Peyer's patch (tissue), 4 donors: ENCODE measurements around the gene FHOD3. TPM values are rescaled to one million over a fixed set of nuclear protein-coding genes. Genes with fewer than 3 reads are reported as not detected.
"Not testable (repeated sequence)": the region's sequence is repeated elsewhere in the genome, so short reads cannot be mapped to it uniquely, and the experiment has no call there.

ENCODE experiments used
- DNase-seq, 3 donors: peaks; one replicate each; pipeline ENCODE4 v3.0.0-alpha.2; 2017 to 2019
- H3K27ac ChIP-seq, 4 donors: fragments of 200-600 bp; sonication (generic); one replicate each; pipeline ENCODE4 v1.5.1; 2016 to 2019
- H3K27me3 ChIP-seq, 2 donors: fragments of 200-600 bp; sonication (generic); one replicate each; pipeline ENCODE4 v1.5.1; 2019
- H3K36me3 ChIP-seq, 3 donors: fragments of 200-600 bp; sonication (generic); one replicate each; pipeline ENCODE4 v1.5.1; 2016 to 2019
- H3K4me1 ChIP-seq, 4 donors: fragments of 200-600 bp; sonication (generic); one replicate each; pipeline ENCODE4 v1.5.1; 2016 to 2019
- H3K4me3 ChIP-seq, 4 donors: fragments of 200-600 bp; sonication (generic); 1 replicate in 3 of 4; 2 replicates in 1 of 4; pipeline ENCODE4 v1.5.1; 2016 to 2019; ENCODE audit warnings: mild to moderate bottlenecking in 1 of 4
- H3K9me3 ChIP-seq, 4 donors: fragments of 200-600 bp; sonication (generic); one replicate each; pipeline ENCODE4 v1.5.1; 2016 to 2019; ENCODE audit warnings: mild to moderate bottlenecking in 1 of 4
- CTCF ChIP-seq, 6 experiments: fragments of 450-650 bp in 4 of 6; fragments of 200-600 bp in 2 of 6; sonication (generic) in 1 of 6; IDR thresholded peaks; one replicate each; pipeline ENCODE4 v1.5.1; 2017 to 2019; ENCODE audit warnings: antibody characterized with exemption in 6 of 6, mild to moderate bottlenecking in 3 of 6, moderate library complexity in 1 of 6
- POLR2A ChIP-seq, 2 donors: fragments of 450-650 bp; IDR thresholded peaks; one replicate each; pipeline ENCODE4 v1.5.1; 2017; ENCODE audit warnings: antibody characterized with exemption in 2 of 2, mild to moderate bottlenecking in 2 of 2, moderate library complexity in 2 of 2
- total RNA-seq, 4 donors: library from RNA; depleted of rRNA; stranded (reverse); fragments of >200 nt; gene quantifications; one replicate each; pipeline ENCODE4 v1.1.0, GENCODE V29; 2016

FHOD3 gene
- total RNA-seq, 4 donors from 2014 or later, result 0.53 to 10.7 (median 4.6) TPM

- TF ChIP-seq POLR2A (IDR thresholded peaks at IDR 0.05), result no peak
- no peak for TF ChIP-seq CTCF (IDR thresholded peaks at IDR 0.05)
- Histone ChIP-seq H3K4me3 (no peak overlapping the region), H3K9me3 (no peaks in the 10 kb centered on the region), H3K4me1 (no peaks in the 10 kb centered on the region), H3K36me3 (no peaks in the 10 kb centered on the region), H3K27me3 (no peaks in the 10 kb centered on the region), H3K27ac (no peak overlapping the region)
- no peak for DNase-seq
These were observed 246.6 kb downstream of the FHOD3 start for GRCh38 chr18:36543991-36544725.

- Histone ChIP-seq H3K27ac (no peak overlapping the region), H3K9me3 (no peaks in the 10 kb centered on the region), H3K27me3 (no peaks in the 10 kb centered on the region), H3K4me1 (no peaks in the 10 kb centered on the region), H3K36me3 (no peaks in the 10 kb centered on the region), H3K4me3 (no peak overlapping the region)
- DNase-seq, result no peak
- TF ChIP-seq POLR2A (IDR thresholded peaks at IDR 0.05) (no peak), CTCF (IDR thresholded peaks at IDR 0.05) (no peak)
These were observed 248.4 kb downstream of the FHOD3 start for GRCh38 chr18:36545821-36546427.

- H3K9me3 ChIP-seq, result no peaks in the 10 kb centered on the region
- TF ChIP-seq CTCF (IDR thresholded peaks at IDR 0.05) (no peak), POLR2A (IDR thresholded peaks at IDR 0.05) (no peak)
- no peak for DNase-seq
- H3K27me3 ChIP-seq, result no peaks in the 10 kb centered on the region
- H3K36me3 ChIP-seq, result no peaks in the 10 kb centered on the region
- no peak overlapping the region for H3K4me3 ChIP-seq
- H3K27ac ChIP-seq, result no peak overlapping the region
- H3K4me1 ChIP-seq, result no peaks in the 10 kb centered on the region
These were observed 249.4 kb downstream of the FHOD3 start for GRCh38 chr18:36546876-36547275.

GRCh38 chr18:36547544-36547943 is 250.0 kb downstream of the FHOD3 start:
- no peaks in the 10 kb centered on the region for H3K36me3 ChIP-seq
- H3K27ac ChIP-seq, result no peak overlapping the region
- no peak for DNase-seq
- no peaks in the 10 kb centered on the region for H3K9me3 ChIP-seq
- no peaks in the 10 kb centered on the region for H3K27me3 ChIP-seq
- no peaks in the 10 kb centered on the region for H3K4me1 ChIP-seq
- no peak overlapping the region for H3K4me3 ChIP-seq
- TF ChIP-seq CTCF (IDR thresholded peaks at IDR 0.05) (no peak), POLR2A (IDR thresholded peaks at IDR 0.05) (no peak)

GRCh38 chr18:36551274-36551673 is 253.8 kb downstream of the FHOD3 start:
- not testable (repeated sequence) for H3K4me3 ChIP-seq, H3K27ac ChIP-seq, H3K27me3 ChIP-seq, DNase-seq, H3K9me3 ChIP-seq, H3K36me3 ChIP-seq, H3K4me1 ChIP-seq

- Histone ChIP-seq H3K4me3 (no peak overlapping the region), H3K27ac (no peak overlapping the region), H3K9me3 (no peaks in the 10 kb centered on the region), H3K36me3 (no peaks in the 10 kb centered on the region), H3K4me1 (no peaks in the 10 kb centered on the region), H3K27me3 (no peaks in the 10 kb centered on the region)
- DNase-seq, result no peak
- TF ChIP-seq CTCF (IDR thresholded peaks at IDR 0.05) (no peak), POLR2A (IDR thresholded peaks at IDR 0.05) (no peak)
These were observed 260.7 kb downstream of the FHOD3 start for GRCh38 chr18:36558234-36558633.
